Lower leg skin (tissue), 3 donors: ENCODE measurements around the gene EEF1G.

Source experiments
- CTCF ChIP-seq, 3 donors: fragments of 450-650 bp; IDR thresholded peaks; one replicate each; pipeline ENCODE4 v1.5.1; 2016; ENCODE audit warnings: antibody characterized with exemption in 3 of 3, mild to moderate bottlenecking in 3 of 3, moderate library complexity in 2 of 3
- POLR2A ChIP-seq, 2 donors: fragments of 450-650 bp; IDR thresholded peaks; one replicate each; pipeline ENCODE4 v1.6.1; 2016 to 2017; ENCODE audit warnings: antibody characterized with exemption in 2 of 2, mild to moderate bottlenecking in 1 of 2, moderate library complexity in 1 of 2

DNA sequence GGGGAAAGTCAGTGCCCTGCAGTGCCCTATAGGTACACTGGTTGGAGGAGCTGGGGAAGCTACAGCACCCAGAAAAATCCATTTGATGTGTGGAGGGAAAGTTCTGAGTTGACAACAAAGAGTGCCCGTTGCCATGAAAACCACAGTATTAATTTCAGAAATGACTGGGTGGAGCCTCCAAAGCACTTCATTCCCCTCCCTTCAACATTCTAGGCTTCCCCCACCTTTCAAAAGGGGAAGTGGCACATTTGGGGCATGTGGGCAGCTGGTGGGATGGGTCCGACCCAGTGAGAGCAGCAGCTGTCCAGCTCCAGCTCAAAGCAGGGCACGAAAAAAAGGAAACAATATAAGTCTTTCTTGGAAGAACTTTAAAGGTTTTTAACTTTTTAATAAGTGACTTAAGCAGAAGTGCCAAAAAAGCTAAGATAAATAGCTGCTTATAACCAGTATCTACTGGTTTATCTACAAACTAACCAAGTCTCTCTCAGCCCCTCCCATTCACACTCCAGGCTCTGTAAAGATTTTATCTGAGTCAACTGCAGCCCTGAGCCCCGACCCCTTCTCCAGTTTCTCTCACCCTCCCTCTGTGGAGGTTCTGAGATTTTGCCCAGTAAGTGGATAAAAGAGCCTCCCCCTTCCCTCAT, 18.1 kb downstream of the EEF1G start:
- TF ChIP-seq POLR2A (IDR thresholded peaks at IDR 0.05) (no peak), CTCF (IDR thresholded peaks at IDR 0.05) (no peak)
